Stimulated activated CD8-positive, alpha-beta memory T cell treated with anti-CD3 and anti-CD28 coated beads, Interleukin-7, amount 100 ng/mL, for 24 hours (primary cell): ENCODE data around the gene NDUFB10.
"Not testable (repeated sequence)": the region's sequence is repeated elsewhere in the genome, so short reads cannot be mapped to it uniquely, and the experiment has no call there.

Source experiments
- DNase-seq: peaks from one replicate; pipeline ENCODE4 v3.0.0-alpha.2; 2020; ENCODE audit warnings: low read depth

NDUFB10 gene

DNA sequence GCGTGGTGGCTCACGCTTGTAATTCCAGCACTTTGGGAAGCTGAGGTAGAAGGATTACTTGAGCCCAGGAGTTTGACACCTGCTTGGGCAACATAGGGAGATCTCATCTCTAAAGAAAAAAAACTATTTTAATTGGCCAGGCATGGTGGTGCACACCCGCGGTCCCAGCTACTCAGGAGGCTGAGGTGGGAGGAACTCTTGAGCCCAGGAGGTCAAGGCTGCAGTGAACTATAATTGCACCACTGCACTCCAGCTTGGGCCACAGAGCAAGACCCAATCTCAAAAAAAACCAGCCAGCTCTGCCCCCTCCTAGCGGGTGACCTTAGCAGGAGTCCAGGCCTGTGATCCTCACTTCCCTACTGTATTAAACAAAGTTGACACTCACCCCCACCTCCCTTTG is 35.2 kb upstream of the NDUFB10 start:
- no peak for DNase-seq

DNA sequence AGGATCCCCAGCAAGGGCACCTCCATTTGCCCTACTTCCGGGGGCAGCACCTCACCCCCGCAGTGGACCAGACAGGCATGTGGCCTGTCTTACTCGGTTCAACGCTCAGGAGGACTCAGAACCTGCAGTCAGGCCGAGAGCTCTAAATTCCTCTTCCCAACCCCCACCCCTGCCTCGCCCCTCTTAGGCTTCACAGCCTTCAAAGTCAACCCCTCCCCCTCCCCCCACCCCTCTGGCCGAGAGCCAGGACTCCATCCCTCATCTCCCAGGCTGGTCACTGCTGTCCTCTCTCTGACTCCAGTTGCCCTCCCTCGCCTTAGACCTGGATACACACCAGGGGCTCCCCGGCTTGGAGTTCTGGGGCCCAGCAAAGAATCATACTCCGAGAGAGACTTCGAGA is 33.1 kb upstream of the NDUFB10 start:
- DNase-seq, result no peak

DNA sequence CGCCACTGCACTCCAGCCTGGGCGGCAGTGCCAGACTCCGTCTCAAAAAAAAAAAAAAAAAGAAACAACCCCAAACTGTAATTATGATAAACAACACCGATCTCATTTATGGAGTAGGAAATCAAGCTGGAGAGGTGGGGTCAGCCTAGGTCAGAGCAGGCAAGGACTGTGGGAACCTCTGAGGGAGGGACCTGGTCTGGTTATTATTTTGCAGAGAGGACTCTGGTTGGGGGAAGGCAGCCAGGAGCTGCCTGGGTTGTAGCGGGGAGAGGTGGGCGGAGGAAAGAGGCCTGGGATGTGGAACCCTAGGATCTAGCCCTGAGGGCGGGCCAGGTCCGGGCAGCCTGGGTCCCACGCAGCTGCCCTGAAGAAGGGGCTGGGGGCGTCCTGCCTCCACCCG is 30.2 kb upstream of the NDUFB10 start:
- no peak for DNase-seq

DNA sequence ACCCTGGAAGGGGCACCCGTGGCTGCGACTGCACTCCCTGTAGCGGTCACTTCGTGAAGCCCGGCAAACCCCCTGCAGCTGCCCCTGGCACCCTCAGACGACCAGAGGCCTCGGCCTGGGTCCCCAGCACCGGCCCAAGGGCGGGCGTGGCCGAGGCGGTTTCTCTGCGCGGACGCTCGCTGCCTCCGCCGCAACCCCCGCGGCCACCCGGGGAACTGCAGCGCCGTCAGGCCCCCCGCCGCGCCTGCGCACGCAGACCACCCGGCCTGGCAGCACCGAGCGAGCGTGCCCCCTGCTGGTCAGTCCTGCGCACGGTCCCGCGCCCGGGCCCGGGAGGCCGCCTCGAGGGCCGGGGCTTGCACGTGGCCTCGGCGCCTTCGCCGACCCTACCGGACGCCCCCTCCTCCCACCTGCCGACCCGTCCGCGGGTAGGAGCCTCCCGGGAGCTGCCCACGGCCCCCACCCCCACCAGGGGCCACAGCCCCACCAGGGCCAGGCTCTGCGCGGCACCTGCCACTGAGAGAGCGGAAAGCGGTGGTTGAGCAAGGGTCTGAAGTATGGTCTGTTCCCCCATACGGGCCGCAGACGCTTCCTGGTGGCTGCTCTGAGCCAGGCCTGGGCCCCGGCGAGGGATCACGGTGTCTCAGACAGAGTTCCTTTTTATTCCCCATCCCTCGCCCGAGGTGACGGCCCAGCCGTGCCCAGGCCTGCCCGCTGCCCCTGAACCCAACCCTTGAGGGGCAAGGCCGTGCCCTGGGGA is 29.6 kb upstream of the NDUFB10 start:
- peak; percentile 88 for DNase-seq

DNA sequence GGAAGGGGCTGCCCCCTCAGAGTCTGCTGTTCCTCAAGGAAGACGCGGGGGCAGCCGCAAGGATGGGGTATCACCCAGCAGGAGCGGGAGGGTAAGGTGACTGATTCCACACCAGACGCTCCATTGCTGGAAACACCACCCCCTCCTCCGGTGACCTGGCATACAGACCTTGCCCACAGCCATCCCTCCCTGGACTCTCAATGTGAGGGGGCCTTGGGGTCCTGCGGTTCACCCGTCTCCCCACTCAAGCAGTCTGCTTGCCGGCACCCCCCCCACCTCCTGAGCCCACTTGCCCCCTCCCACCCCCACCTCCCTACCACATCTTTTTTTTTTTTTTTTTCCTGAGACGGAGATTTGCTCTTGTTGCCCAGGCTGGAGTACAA is 29.0 kb upstream of the NDUFB10 start:
- DNase-seq, result no peak

DNA sequence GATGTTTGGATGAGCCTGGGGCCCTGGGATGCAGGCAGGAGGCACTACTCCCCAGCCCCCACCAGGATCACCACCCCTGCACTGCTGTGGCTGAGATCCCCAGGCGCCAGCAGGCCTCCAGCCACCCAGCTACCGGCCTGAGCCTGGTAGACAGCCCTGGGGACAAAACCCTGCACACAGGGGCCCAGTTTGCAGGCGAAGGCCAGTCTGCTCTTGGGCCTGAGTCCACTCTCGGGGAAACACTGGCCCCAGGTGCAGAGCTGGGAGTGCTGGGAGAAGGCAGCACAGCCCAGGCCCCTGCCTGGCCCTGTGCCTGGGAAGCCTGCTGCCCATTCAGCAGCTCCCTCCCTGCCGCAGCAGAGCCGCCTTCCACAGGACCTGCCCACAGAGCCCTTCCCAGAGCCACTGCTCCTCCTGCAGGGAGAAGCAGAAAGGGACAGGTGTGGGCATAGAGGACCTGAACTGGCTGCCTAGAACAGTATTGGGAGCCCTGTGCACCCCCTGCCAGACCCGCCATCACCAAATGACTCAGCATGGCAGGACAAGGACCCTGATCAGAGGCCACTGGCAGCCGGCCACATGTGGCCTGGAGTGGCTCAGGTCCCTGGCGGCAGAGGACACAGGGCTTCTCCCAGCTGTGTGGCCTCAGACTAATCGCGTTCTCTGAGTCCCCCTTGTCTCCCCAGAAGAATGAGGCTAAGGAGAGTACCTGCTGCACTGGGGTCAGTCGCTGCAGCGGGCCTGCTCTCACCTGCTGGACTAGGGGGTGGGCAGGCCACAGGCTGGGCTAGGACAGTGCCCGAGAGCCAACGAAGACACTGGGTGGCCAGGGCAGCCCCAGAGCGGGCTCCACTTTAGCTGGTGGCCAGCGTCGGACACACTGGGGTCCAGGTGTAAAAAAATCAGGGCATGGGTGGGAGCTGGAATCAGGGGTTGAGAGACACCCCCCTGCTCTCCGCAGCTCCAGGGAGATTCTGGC is 27.0 kb upstream of the NDUFB10 start:
- no peak for DNase-seq

DNA sequence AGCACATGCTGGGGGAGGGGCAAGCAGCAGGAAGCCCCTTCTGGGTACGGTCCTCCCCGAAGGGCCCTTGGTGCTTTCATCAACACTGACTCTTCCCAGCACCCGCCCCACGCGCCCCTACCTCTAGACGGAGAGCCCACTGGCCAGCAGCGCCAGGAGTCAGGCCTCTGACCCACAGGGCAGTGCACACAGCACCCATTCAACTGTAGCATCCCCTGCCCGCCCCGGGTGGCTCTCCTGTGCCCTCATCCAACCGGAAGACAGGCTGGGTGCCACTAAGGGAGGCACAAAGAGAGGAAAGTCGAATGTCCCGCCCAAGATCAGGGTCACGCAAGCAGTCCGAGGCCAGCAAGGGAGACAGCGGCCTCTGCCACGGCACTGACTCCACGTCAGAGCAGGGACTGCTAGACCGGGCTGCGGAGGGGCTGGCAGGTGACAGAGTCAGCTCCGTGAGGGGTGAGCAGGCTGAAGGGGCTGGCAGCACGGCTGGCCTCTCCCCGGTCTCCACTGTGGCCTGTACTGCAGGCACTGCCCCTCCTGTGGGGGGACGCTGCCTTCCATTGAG is 26.2 kb upstream of the NDUFB10 start:
- DNase-seq, result no peak

DNA sequence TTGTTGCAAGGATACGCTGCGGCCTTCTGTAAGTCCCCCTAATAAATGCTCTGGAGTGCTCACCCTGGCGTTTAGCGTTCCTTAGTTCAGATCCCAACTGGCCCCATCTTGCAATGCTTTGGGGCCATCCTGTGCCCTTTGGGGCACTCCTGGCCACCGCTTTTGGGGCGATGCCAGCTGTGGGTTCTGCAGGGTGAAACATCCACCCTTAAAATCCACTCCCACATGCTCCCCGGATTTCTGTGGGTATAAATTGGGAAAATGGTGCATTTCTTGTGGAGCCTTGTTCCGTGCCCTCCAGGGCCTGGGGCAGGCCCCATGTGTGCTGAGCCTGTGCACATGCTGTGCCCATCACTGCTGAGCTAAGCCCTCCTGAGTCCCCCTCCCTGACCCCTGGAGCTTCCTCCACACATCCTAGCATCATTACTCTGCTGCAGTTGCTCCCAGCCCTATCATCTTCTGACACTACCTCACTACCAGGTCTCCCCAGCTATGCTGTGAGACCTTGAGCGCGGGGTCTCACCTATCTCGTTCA is 22.3 kb upstream of the NDUFB10 start:
- DNase-seq, result no peak

DNA sequence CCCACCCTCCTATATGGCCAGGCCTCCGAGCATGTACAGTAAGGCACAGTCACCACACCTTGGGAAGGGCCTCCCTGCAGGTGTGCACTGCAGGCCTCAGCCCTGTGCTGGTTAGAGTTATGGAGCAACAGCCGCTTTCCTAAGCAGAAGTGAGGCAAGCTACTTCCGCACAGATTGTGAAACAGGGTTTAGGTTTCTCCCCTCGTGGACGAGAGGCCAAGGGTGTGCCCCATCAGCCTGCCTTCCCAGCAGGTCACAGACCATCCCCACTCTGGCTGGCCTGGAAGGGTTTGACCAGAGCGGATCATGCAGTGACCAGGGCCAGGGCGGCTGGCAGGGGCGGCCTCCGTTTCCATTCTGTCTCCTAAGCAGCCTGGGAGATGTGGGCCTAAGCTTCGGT is 21.0 kb upstream of the NDUFB10 start:
- DNase-seq, result no peak

DNA sequence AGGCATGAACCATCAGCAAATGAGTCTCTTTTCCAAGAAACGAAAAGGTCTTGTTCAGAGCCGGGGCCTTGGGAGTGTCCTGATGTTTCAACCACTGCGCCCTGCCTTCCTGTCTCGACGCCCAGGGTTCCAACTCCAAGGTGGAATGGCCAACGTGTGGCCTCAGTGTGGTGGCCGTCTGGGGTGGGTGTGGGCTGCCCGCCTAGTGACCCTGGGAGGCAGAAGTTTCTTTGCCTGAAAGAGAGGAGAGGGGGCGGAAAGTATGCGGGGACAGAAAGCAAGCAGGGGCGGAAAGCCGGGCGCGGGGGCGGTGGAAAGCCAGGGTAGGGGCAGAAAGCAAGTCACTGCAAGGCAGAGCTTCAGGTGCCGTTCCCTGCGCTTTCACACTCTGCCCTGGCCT is 20.4 kb upstream of the NDUFB10 start:
- DNase-seq, result no peak

DNA sequence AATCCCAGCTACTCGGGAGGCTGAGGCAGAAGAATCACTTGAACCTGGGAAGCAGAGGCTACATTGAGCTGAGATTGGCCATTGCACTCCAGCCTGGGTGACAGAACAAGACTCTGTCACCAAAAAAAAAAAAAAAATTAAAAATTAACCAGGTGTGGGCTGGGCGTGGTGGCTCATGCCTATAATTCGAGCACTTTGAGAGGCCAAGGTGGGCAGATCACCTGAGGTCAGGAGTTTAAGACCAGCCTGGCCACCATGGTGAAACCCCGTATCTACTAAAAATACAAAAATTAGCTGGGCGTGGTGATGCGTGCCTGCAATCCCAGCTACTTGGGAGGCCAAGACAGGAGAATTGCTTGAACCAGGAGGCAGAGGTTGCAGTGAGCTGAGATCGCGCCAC is 19.5 kb upstream of the NDUFB10 start:
- DNase-seq, result not testable (repeated sequence)

DNA sequence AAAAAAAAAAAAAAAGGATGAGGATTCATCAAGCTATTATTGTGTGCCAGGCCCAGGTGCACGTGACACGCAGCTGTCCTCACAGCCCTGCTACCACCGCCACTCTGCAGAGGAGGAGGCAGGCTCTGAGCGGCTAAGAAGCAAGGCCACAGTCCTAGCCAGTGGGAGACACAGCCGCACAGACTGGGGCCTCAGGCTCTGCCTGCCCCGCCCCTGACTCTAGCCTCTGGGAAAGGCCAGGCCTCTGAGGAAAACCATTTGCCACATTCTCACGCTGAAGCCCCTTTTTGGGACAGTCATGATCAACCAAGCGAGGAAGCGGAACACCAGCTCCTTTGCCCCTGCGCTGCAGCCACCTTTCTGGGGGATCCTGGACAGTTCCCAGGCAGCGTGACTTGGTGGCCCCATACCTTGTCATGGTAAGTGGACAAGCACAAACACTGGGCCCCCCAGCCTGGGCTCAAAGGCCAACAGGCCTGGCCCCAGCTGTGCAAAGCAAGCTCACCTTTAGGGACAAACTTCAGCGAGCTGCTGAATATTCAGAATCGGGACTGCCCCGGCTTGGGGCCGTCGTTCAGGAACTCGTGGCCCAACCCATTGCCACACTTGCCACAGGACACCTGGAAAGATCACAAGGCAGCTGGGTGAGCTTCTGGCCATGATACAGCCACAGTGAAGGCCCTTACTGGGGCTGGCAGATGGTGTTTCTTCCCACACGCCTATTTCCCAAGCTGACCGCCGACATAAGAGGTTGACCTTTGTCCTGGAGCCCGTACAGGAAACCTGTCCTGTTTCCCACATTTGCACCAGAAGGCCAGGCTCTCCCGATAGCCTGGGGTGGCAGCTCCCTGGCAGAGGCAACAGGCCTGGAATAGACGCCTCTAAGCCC is 18.8 kb upstream of the NDUFB10 start:
- no peak for DNase-seq

DNA sequence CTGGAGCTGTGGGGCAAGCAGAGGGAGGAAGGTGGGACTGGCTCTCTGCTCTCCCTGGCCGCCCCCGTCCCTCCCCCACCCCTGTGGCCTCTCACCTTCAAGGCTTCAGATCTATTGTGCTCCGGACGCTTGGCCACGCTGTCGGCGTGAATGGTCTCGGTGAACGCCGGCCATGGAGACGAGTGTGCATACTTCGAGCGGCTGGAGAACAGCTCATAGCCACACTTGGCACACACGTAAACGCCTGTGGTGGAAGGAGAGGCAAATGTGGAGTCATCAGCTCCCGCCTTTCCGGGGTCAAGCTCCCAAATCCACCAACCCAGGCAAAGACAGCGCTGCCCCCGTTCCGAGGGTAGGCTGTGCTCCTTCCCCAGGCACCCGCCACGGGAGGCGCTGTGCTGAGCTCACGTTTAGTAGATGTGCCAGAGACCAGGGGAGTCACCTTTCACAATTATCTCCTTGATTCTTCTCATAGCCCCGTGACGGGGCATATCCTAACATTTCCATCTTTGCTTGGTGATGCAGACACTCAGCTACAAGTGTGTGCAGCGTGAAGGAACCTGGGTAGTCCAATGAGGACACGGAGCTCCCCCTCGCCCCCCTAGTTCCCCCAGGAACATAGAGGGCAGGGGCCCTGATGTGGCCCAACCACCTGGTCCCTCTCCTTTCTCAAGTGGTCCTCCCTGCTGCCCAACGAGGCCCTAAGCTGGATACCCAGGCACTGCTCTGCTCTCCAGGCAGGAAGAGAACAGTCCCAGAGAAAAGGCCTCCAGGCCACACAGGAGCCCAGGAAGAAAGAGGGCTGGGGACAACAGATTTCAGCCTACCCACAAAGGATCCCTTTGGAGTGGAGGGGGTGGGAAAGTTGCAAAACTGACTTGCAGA is 17.9 kb upstream of the NDUFB10 start:
- DNase-seq, result no peak

DNA sequence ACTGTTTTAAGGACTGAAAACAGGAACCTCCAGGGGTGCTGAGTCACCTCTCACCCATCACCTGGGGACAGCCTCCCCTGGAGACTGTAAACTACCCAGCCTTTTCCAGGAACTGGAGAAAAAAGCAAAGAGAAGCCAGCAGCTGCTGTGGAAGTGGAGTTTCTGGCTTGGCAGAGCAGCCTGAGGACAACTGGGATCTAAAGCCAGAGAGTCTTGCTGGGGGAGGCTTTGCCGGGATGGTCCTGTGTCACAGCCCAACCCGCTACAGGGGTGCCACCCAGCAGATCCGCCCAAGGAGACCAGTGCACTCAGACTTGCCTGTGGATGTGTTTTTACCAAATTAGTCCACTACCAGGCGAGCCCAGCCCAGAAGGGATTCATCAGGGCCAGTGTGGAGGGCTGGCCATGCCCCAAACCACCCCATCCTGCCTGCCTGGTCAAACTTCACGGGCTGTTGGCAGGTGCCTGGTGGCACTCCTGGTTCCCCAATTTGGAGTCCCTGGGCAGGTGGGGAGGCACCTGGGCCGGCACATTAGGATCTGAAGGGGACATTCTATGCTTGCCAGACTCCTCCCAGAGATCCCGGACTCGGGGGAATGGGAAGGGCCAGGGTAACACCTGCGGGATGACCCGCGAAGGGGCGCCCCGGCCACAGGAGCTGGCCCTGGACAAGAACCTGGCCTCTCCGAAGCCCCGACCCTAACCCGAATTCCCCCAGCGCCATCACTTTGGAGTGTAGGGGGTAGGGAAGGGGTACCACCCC is 17.1 kb upstream of the NDUFB10 start:
- no peak for DNase-seq

DNA sequence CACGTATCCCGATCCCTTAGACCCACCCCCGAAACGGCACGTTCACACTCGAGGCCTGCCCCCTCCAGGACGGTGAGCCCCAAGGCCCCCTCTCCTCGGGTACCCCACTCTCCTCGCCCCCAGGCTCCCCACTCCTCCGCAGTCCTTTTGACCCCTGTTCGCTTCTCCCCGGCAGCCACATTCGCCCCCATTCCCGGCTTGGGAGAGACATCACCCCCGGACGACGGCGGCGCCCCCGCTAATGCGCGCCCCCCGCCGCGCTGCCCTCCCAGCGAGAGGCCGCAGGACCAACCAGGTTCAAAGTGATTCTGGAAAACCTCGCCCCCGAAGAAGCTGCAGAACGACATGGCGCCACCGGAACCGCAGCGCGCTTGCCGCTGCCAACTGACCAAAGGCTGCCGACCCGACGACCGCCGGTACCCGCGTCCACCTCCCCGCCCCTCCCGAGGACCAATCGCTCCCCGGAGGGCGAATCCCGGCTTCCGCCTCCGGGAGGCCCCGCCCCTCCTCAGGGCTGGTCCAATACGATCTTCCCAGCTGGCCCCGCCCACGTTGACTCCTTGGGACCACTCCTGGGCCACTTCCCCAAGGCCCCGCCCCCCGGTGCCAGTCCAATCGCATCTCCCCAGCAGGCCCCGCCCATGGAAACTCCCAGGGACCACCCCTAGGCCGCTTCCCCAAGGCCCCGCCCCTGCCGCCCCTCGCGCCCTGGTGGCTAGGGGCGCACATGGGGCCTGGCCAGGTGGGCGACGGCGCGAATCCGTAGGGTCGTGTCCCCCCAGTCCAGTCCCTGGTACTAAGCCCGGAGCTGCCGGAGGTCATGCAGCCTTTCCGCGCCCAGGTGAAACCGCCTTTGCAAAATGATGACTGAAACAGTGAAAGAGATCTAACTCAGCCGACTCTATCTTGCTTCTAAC is 16.3 kb upstream of the NDUFB10 start, which contains the start of gene MSRB1:
TSS of gene MSRB1 (minus strand) at position 390 of the 917 bp plus-strand sequence. CDS start at position 347, 43 bp downstream.
- peak; percentile 99 for DNase-seq

DNA sequence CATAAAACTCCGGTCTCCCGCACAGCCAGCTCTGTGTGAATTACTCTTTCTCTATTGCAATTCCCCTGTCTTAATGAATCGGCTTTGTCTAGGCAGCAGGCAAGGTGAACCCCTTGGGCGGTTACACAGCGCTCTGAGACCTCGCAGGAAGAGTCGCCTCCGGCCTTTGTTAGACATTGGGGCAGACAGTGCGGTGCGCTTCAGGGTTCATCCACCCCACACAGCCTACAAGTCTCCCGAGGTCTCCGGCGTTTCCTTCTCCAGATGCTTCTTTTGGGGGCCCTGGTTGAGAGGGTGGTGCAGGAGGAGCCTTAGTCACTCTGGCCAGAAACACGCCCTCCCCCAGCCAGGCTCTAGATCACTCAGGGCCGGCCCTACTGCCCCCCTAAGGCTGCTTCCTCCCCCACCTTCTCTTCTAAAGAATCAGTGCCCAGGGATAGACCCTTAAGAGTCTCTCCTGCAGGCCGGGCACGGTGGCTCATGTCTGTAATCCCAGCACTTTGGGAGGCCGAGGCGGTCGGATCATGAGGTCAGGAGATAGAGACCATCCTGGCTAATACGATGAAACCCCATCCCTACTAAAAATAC is 14.6 kb upstream of the NDUFB10 start:
- DNase-seq, result no peak

DNA sequence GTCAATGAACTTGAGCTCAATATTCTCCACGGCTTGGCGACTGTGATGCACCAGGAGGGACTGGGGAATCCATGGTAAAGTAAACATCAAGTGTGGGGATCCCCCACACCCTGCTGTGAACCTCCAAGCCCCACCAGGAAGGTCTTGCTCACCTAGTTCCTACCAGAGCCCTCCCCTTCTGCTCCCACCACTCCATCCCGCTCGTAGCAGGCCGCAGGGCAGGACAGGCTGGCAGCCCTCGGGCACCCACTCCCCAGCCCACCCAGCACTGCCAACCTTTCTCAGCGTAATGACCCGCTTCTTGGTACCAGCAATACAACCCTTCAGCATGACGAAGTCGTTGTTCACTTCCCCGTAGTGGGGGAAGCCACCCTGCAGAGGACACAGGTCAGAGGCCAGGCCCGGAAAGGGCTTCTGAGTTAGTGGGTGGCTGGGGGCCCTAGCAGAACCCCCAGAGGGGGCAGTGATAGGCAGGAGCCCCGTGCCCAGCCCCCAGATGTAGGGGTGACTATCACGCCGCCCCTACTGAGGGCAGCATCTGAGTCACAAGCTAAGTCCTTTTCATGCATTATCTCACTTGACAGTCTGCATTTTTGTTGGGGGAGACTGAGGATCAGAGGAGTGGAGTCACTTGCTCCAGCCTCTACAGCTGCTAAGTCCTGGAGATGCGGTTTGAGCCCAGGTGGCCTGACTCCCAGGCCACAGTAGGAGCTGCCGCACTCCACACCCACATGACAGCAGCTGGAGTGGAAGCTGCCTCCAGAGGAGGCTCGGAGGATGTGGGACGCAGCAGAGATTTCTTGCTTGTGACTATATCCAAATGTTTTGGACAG is 13.6 kb upstream of the NDUFB10 start:
- DNase-seq, result no peak
